A549 (cell line): ENCODE results near the gene MDGA2. TPM values are rescaled to one million over a fixed set of nuclear protein-coding genes. Genes with fewer than 3 reads are reported as not detected.
A peak's percentile ranks its signal among the peaks of the same experiment; 100 is the strongest.

Source experiments
- ATAC-seq, 2 experiments: fragments of 200-7000 bp in 1 of 2; fragments of >200 bp in 1 of 2; cut with Nextera tagmentation in 1 of 2; cut with Tn5 transposase in 1 of 2; 3 replicates each; pipeline versions ENCODE4 v1.8.0 to v1.9.1; 2018 to 2020; ENCODE audit warnings: mild to moderate bottlenecking in 1 of 2, moderate library complexity in 1 of 2
- CTCF ChIA-PET: fragments of 300-600 bp; sonication (Branson Sonifier 250); formaldehyde crosslinking; extraction: SDS; loops from one replicate; lab custom pipeline; 2021; ENCODE audit warnings: antibody characterized with exemption, inconsistent platforms; lab: Yijun Ruan, JAX
- POLR2A ChIA-PET: fragments of 350-600 bp; formaldehyde crosslinking; extraction: SDS; loops from one replicate; lab custom pipeline; 2021; ENCODE audit warnings: antibody characterized with exemption, inconsistent platforms; lab: Yijun Ruan, JAX
- DNase-seq, 2 experiments: peaks; one replicate each; pipeline versions ENCODE4 v3.0.0 to v3.0.0-alpha.2; 2011 to 2016; ENCODE audit warnings: low read depth in 1 of 2, low spot score in 1 of 2
- FAIRE-seq: peaks from 2 replicates; lab custom pipeline; 2011; peaks lifted over from hg19 to GRCh38; lab: Jason Lieb, UNC
- H3K27ac ChIP-seq, 2 experiments: fragments of >200 bp; sonication (Bioruptor Twin); formaldehyde crosslinking; 3 replicates each; pipeline ENCODE4 v1.5.1; 2016 to 2017
- H3K4me1 ChIP-seq: fragments of >200 bp; sonication (Bioruptor Twin); formaldehyde crosslinking; 3 replicates; pipeline ENCODE4 v1.6.1; 2016
- H3K4me2 ChIP-seq: fragments of >200 bp; sonication (Bioruptor Twin); formaldehyde crosslinking; 3 replicates; pipeline ENCODE4 v1.6.1; 2016
- H3K4me3 ChIP-seq: fragments of >200 bp; sonication (Bioruptor Twin); formaldehyde crosslinking; 3 replicates; pipeline ENCODE4 v1.5.1; 2016
- H3K9me3 ChIP-seq: fragments of >200 bp; sonication (Bioruptor Twin); formaldehyde crosslinking; 3 replicates; pipeline ENCODE4 v1.6.1; 2016
- CBX2 ChIP-seq: fragments of 200-600 bp; sonication (generic); IDR thresholded peaks from 2 replicates; pipeline ENCODE4 v1.6.1; 2016; ENCODE audit warnings: low read depth, mild to moderate bottlenecking, borderline replicate concordance
- CBX8 ChIP-seq: fragments of 200-600 bp; sonication (generic); IDR thresholded peaks from 2 replicates; pipeline ENCODE4 v1.6.1; 2016
- CHD2 ChIP-seq: fragments of 150-350 bp; IDR thresholded peaks from 2 replicates; pipeline ENCODE4 v1.6.1; 2014; ENCODE audit warnings: low read length; ENCODE audit not compliant: partially characterized antibody
- EHMT2 ChIP-seq: fragments of 200-600 bp; sonication (generic); IDR thresholded peaks from 2 replicates; pipeline ENCODE4 v1.6.1; 2016; ENCODE audit warnings: antibody characterized with exemption, low read depth, mild to moderate bottlenecking, moderate library complexity
- FOSL2 ChIP-seq, 2 experiments: fragments of 450-650 bp in 1 of 2; fragments of >200 bp in 1 of 2; sonication (Bioruptor Twin) in 1 of 2; formaldehyde crosslinking; IDR thresholded peaks; 2 replicates each; pipeline versions ENCODE4 v1.5.0 to v1.6.1; 2016 to 2020; ENCODE audit warnings: mild to moderate bottlenecking in 1 of 2, moderate library complexity in 1 of 2
- FOXS1 ChIP-seq: fragments of 250-450 bp; sonication (Bioruptor Pico); IDR thresholded peaks from 2 replicates; pipeline ENCODE4 v1.5.0; 2020; ENCODE audit warnings: mild to moderate bottlenecking, moderate library complexity
- HDAC2 ChIP-seq: fragments of 200-600 bp; sonication (generic); IDR thresholded peaks from 2 replicates; pipeline ENCODE4 v1.6.1; 2016
- HOXA7 ChIP-seq: fragments of 250-450 bp; sonication (Bioruptor Pico); IDR thresholded peaks from 2 replicates; pipeline ENCODE4 v1.5.0; 2020; ENCODE audit warnings: mild to moderate bottlenecking, moderate library complexity
- HOXB5 ChIP-seq: fragments of 250-450 bp; sonication (Bioruptor Pico); IDR thresholded peaks from 2 replicates; pipeline ENCODE4 v1.5.0; 2020; ENCODE audit warnings: mild to moderate bottlenecking, moderate library complexity
- JUNB ChIP-seq: fragments of >200 bp; sonication (Bioruptor Twin); formaldehyde crosslinking; IDR thresholded peaks from 2 replicates; pipeline ENCODE4 v1.6.1; 2016
- KDM5A ChIP-seq: fragments of 200-600 bp; sonication (generic); IDR thresholded peaks from 2 replicates; pipeline ENCODE4 v1.6.1; 2016; ENCODE audit warnings: antibody characterized with exemption, mild to moderate bottlenecking
- RAD21 ChIP-seq, 2 experiments: fragments of >200 bp in 1 of 2; sonication (Bioruptor Twin) in 1 of 2; formaldehyde crosslinking in 1 of 2; IDR thresholded peaks in 1 of 2; conservative IDR thresholded peaks in 1 of 2; 2 replicates in 1 of 2; 3 replicates in 1 of 2; pipeline ENCODE4 v1.6.1; 2012 to 2018; ENCODE audit warnings: inconsistent platforms in 1 of 2
- SREBF2 ChIP-seq: fragments of 450-650 bp; IDR thresholded peaks from 2 replicates; pipeline ENCODE4 v1.6.1; 2014; ENCODE audit warnings: mild to moderate bottlenecking, moderate library complexity
- TP53 ChIP-seq: fragments of 250-450 bp; sonication (Bioruptor Pico); IDR thresholded peaks from 2 replicates; pipeline ENCODE4 v1.5.0; 2021; ENCODE audit warnings: mild to moderate bottlenecking, moderate library complexity
- ZNF302 ChIP-seq: fragments of 250-450 bp; sonication (Bioruptor Pico); IDR thresholded peaks from 2 replicates; pipeline ENCODE4 v1.9.0; 2021; ENCODE audit warnings: inconsistent platforms, mild to moderate bottlenecking, moderate library complexity
- ZSCAN20 ChIP-seq: fragments of 250-450 bp; sonication (Bioruptor Pico); IDR thresholded peaks from 2 replicates; pipeline ENCODE4 v1.8.0; 2022; ENCODE audit warnings: mild to moderate bottlenecking, moderate library complexity
- WGBS: methylation state at CpG from one replicate; pipeline ENCODE4 v1.1.6; 2017; ENCODE audit errors: missing lambda C conversion rate; 5-methylcytosine and 5-hydroxymethylcytosine counted together
- polyA plus RNA-seq, 4 experiments: library from polyadenylated mRNA; depleted of rRNA in 3 of 4; stranded (reverse); fragments of >200 nt; fragmentation: RNase III in 1 of 4; extraction: RNeasy Plus Mini Kit Qiagen cat#74134 plus additional on column Dnase treatment in 1 of 4; gene quantifications; 2 replicates in 3 of 4; 3 replicates in 1 of 4; pipeline ENCODE4 v1.2.3, GENCODE V29; 2011 to 2017
- TF ChIP-seq, protein P1 (sequence below): fragments of 450-650 bp; IDR thresholded peaks from 2 replicates; pipeline ENCODE4 v1.6.1; 2014; ENCODE audit warnings: antibody characterized with exemption
- TF ChIP-seq, protein P2 (sequence below): fragments of 250-450 bp; sonication (Bioruptor Pico); IDR thresholded peaks from 2 replicates; pipeline ENCODE4 v1.5.0; 2021; ENCODE audit warnings: mild to moderate bottlenecking, moderate library complexity, borderline replicate concordance
- TF ChIP-seq, protein P3 (sequence below): fragments of >200 bp; sonication (Bioruptor Twin); formaldehyde crosslinking; IDR thresholded peaks from 3 replicates; pipeline ENCODE4 v1.5.1; 2016
- TF ChIP-seq, protein P4 (sequence below): fragments of 200-600 bp; sonication (generic); IDR thresholded peaks from 2 replicates; pipeline ENCODE4 v1.6.1; 2016; ENCODE audit warnings: antibody characterized with exemption, mild to moderate bottlenecking, moderate library complexity
- TF ChIP-seq, protein P5 (sequence below): fragments of 150-350 bp; IDR thresholded peaks from 2 replicates; pipeline ENCODE4 v1.6.1; 2014; ENCODE audit warnings: low read depth, mild to moderate bottlenecking, low read length
- TF ChIP-seq, protein P6 (sequence below): IDR thresholded peaks from 2 replicates; pipeline ENCODE4 v1.6.1; 2012

Gene MDGA2
- polyA plus RNA-seq, 2 of the 4 experiments (the other 2 are of a cell fraction), result 0.08 to 0.12 TPM

DNA sequence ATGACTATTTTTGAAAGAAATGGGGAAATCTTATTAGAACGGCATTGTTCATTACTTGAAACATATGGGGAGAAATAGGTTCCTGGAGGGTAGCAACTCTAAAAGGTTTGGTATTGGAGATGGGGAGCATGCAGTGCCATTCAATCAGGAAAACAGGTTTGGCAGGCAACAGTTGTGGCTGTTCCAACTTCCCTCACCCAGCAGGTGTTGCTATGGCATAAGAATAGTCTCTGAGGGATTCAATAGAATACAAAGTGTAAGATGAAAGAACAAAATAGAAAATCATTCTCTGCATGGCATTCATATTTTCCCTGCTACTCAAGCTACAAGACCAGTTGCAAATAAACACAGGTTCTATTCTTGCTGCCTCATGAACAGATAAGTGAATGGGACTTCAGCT is 630.6 kb downstream of the MDGA2 start:
- H3K4me1 ChIP-seq, result no peaks in the 10 kb centered on the region
- CTCF ChIA-PET, result no interaction called here
- DNase-seq, result no peak
- POLR2A ChIA-PET, result no interaction called here
- no peaks in the 10 kb centered on the region for H3K9me3 ChIP-seq
- no peak for TF ChIP-seq EHMT2
- TF ChIP-seq, protein P1, sequence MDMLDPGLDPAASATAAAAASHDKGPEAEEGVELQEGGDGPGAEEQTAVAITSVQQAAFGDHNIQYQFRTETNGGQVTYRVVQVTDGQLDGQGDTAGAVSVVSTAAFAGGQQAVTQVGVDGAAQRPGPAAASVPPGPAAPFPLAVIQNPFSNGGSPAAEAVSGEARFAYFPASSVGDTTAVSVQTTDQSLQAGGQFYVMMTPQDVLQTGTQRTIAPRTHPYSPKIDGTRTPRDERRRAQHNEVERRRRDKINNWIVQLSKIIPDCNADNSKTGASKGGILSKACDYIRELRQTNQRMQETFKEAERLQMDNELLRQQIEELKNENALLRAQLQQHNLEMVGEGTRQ, result no peak
- no peak for TF ChIP-seq FOSL2 (IDR thresholded peaks at IDR 0.05)
- no peak for TF ChIP-seq FOSL2 (CRISPR knock-in tag; IDR thresholded peaks at IDR 0.05)
- no peak for TF ChIP-seq ZNF302
- TF ChIP-seq CBX8, result no peak
- TF ChIP-seq CHD2, result no peak
- no peak for TF ChIP-seq HDAC2
- no peak for TF ChIP-seq FOXS1 (CRISPR knock-in tag)
- TF ChIP-seq RAD21 (conservative IDR thresholded peaks at IDR 0.05 in 1 of 2, IDR thresholded peaks at IDR 0.05 in 1 of 2), result no peak
- no peak overlapping the region for H3K4me2 ChIP-seq
- no peak overlapping the region for H3K4me3 ChIP-seq
- H3K27ac ChIP-seq, result no peak overlapping the region
- FAIRE-seq, result no peak
- no peak for ATAC-seq
- 0% methylated on average over 1 of the region's 1 CpG for WGBS

DNA sequence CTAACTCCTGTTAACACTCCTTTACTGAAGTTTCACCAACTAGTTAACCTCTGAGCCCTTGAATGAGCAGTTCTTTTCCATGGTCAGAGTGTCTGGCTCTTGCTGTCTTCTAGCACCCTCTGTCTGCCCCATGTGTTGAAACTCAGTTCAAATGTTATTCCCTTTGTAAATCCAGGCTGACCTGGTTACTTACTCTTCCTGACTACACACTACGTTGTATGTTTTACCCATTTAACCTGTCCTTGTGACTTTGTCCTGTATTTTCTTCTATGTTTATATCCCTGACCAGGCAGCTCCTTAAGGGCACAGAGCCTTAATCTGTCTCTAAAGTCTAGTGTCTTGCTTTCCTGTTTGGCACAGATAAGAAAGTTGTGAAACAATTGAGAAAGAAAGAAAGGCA is 634.9 kb downstream of the MDGA2 start:
- ChIA-PET CTCF (no interaction called here), POLR2A (no interaction called here)
- Histone ChIP-seq H3K4me1 (no peaks in the 10 kb centered on the region), H3K4me3 (no peak overlapping the region), H3K4me2 (no peak overlapping the region), H3K9me3 (no peaks in the 10 kb centered on the region), H3K27ac (no peak overlapping the region)
- ATAC-seq, result no peak
- TF ChIP-seq RAD21 (conservative IDR thresholded peaks at IDR 0.05 in 1 of 2, IDR thresholded peaks at IDR 0.05 in 1 of 2), result peak in 1 of 2 experiments; percentile 17; a peak in 1 of 5 replicates
- TF ChIP-seq, protein P2, sequence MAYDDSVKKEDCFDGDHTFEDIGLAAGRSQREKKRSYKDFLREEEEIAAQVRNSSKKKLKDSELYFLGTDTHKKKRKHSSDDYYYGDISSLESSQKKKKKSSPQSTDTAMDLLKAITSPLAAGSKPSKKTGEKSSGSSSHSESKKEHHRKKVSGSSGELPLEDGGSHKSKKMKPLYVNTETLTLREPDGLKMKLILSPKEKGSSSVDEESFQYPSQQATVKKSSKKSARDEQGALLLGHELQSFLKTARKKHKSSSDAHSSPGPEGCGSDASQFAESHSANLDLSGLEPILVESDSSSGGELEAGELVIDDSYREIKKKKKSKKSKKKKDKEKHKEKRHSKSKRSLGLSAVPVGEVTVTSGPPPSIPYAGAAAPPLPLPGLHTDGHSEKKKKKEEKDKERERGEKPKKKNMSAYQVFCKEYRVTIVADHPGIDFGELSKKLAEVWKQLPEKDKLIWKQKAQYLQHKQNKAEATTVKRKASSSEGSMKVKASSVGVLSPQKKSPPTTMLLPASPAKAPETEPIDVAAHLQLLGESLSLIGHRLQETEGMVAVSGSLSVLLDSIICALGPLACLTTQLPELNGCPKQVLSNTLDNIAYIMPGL (CRISPR knock-in tag), result no peak
- no peak for FAIRE-seq
- 0% methylated on average over 1 of the region's 1 CpG for WGBS
- DNase-seq, result peak in 1 of 2 experiments; percentile 31

DNA sequence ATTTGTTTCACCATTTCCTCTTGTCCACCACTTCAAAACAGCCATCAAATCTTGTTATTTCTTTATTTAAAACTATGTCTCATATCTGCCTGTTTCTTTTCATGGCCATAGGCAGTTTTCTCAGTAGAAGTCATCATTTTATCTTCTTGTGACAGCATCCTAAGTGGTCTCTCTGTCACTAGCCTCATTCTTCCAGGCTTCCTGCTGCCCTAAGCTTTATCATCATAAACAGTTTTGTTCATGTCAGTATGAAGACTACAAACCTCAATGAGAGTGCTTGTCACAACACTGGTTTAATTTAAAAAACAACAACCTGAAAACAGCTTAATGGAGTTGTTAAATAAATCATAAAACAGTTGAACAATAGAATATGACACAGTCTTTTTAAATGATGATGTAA is 636.1 kb downstream of the MDGA2 start:
- no peak overlapping the region for H3K27ac ChIP-seq
- POLR2A ChIA-PET, result no interaction called here
- H3K4me1 ChIP-seq, result no peaks in the 10 kb centered on the region
- no peaks in the 10 kb centered on the region for H3K9me3 ChIP-seq
- ATAC-seq, result no peak
- H3K4me3 ChIP-seq, result no peak overlapping the region
- H3K4me2 ChIP-seq, result no peak overlapping the region
- CTCF ChIA-PET, result no interaction called here
- no peak for DNase-seq
- no peak for FAIRE-seq
- TF ChIP-seq CHD2 (no peak), CBX2 (no peak), FOSL2 (IDR thresholded peaks at IDR 0.05) (no peak), FOSL2 (CRISPR knock-in tag; IDR thresholded peaks at IDR 0.05) (no peak), HOXB5 (CRISPR knock-in tag) (no peak), CBX8 (no peak), HDAC2 (no peak), HOXA7 (CRISPR knock-in tag) (no peak), ZSCAN20 (CRISPR knock-in tag) (no peak), SREBF2 (no peak), FOXS1 (CRISPR knock-in tag) (no peak), JUNB (no peak), TP53 (CRISPR knock-in tag) (no peak), KDM5A (no peak)
- TF ChIP-seq, protein P3, sequence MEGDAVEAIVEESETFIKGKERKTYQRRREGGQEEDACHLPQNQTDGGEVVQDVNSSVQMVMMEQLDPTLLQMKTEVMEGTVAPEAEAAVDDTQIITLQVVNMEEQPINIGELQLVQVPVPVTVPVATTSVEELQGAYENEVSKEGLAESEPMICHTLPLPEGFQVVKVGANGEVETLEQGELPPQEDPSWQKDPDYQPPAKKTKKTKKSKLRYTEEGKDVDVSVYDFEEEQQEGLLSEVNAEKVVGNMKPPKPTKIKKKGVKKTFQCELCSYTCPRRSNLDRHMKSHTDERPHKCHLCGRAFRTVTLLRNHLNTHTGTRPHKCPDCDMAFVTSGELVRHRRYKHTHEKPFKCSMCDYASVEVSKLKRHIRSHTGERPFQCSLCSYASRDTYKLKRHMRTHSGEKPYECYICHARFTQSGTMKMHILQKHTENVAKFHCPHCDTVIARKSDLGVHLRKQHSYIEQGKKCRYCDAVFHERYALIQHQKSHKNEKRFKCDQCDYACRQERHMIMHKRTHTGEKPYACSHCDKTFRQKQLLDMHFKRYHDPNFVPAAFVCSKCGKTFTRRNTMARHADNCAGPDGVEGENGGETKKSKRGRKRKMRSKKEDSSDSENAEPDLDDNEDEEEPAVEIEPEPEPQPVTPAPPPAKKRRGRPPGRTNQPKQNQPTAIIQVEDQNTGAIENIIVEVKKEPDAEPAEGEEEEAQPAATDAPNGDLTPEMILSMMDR, result no peak
- TF ChIP-seq, protein P4, sequence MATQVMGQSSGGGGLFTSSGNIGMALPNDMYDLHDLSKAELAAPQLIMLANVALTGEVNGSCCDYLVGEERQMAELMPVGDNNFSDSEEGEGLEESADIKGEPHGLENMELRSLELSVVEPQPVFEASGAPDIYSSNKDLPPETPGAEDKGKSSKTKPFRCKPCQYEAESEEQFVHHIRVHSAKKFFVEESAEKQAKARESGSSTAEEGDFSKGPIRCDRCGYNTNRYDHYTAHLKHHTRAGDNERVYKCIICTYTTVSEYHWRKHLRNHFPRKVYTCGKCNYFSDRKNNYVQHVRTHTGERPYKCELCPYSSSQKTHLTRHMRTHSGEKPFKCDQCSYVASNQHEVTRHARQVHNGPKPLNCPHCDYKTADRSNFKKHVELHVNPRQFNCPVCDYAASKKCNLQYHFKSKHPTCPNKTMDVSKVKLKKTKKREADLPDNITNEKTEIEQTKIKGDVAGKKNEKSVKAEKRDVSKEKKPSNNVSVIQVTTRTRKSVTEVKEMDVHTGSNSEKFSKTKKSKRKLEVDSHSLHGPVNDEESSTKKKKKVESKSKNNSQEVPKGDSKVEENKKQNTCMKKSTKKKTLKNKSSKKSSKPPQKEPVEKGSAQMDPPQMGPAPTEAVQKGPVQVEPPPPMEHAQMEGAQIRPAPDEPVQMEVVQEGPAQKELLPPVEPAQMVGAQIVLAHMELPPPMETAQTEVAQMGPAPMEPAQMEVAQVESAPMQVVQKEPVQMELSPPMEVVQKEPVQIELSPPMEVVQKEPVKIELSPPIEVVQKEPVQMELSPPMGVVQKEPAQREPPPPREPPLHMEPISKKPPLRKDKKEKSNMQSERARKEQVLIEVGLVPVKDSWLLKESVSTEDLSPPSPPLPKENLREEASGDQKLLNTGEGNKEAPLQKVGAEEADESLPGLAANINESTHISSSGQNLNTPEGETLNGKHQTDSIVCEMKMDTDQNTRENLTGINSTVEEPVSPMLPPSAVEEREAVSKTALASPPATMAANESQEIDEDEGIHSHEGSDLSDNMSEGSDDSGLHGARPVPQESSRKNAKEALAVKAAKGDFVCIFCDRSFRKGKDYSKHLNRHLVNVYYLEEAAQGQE, result no peak
- TF ChIP-seq, protein P5, sequence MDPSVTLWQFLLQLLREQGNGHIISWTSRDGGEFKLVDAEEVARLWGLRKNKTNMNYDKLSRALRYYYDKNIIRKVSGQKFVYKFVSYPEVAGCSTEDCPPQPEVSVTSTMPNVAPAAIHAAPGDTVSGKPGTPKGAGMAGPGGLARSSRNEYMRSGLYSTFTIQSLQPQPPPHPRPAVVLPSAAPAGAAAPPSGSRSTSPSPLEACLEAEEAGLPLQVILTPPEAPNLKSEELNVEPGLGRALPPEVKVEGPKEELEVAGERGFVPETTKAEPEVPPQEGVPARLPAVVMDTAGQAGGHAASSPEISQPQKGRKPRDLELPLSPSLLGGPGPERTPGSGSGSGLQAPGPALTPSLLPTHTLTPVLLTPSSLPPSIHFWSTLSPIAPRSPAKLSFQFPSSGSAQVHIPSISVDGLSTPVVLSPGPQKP, result no peak
- TF ChIP-seq, protein P6, sequence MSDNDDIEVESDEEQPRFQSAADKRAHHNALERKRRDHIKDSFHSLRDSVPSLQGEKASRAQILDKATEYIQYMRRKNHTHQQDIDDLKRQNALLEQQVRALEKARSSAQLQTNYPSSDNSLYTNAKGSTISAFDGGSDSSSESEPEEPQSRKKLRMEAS, result no peak
